ENCODE data around the gene TPCN1. TPM values are rescaled to one million over a fixed set of nuclear protein-coding genes. Genes with fewer than 3 reads are reported as not detected.

TPCN1 gene
- total RNA-seq, 2 donors from 2014 or later: 29.4 to 67.7 TPM

- Mint-ChIP-seq H3K4me1 (peaks cover 19% of the 10 kb centered on the region), H3K27me3 (no peaks in the 10 kb centered on the region), H3K27ac (no peak overlapping the region), H3K4me3 (no peak overlapping the region), H3K9me3 (no peaks in the 10 kb centered on the region), H3K36me3 (ENCODE audit: low read depth) (peaks cover 66% of the 10 kb centered on the region)
- ATAC-seq (replicated peaks): no peak
These were observed 16.5 kb downstream of the TPCN1 start for GRCh38 chr12:113237748-113238147.

GRCh38 chr12:113238309-113238708 is 17.0 kb downstream of the TPCN1 start:
- Mint-ChIP-seq H3K36me3 (ENCODE audit: low read depth) (peaks cover 65% of the 10 kb centered on the region), H3K4me3 (no peak overlapping the region), H3K27me3 (no peaks in the 10 kb centered on the region), H3K9me3 (no peaks in the 10 kb centered on the region), H3K4me1 (peaks cover 20% of the 10 kb centered on the region), H3K27ac (no peak overlapping the region)
- no peak for ATAC-seq (replicated peaks)

GRCh38 chr12:113239288-113239771 is 18.1 kb downstream of the TPCN1 start:
- Mint-ChIP-seq H3K4me1 (peaks cover 20% of the 10 kb centered on the region), H3K4me3 (no peak overlapping the region), H3K27me3 (no peaks in the 10 kb centered on the region), H3K9me3 (no peaks in the 10 kb centered on the region), H3K27ac (no peak overlapping the region), H3K36me3 (ENCODE audit: low read depth) (peaks cover 60% of the 10 kb centered on the region)
- ATAC-seq (replicated peaks): no peak

- ATAC-seq (replicated peaks): no peak
- Mint-ChIP-seq H3K36me3 (ENCODE audit: low read depth) (peaks cover 61% of the 10 kb centered on the region), H3K27ac (no peak overlapping the region), H3K4me3 (no peak overlapping the region), H3K27me3 (no peaks in the 10 kb centered on the region), H3K9me3 (no peaks in the 10 kb centered on the region), H3K4me1 (peaks cover 20% of the 10 kb centered on the region)
These were observed 18.6 kb downstream of the TPCN1 start for GRCh38 chr12:113239811-113240331.

GRCh38 chr12:113240395-113240794 is 19.1 kb downstream of the TPCN1 start:
- no peak overlapping the region for H3K4me3 Mint-ChIP-seq
- H3K4me1 Mint-ChIP-seq: peaks cover 20% of the 10 kb centered on the region

GRCh38 chr12:113241191-113242025 is 20.1 kb downstream of the TPCN1 start:
- H3K27me3 Mint-ChIP-seq: no peaks in the 10 kb centered on the region
- no peak overlapping the region for H3K4me3 Mint-ChIP-seq
- no peak for ATAC-seq (replicated peaks)
- H3K36me3 Mint-ChIP-seq (ENCODE audit: low read depth): peaks cover 66% of the 10 kb centered on the region
- no peaks in the 10 kb centered on the region for H3K9me3 Mint-ChIP-seq
- peaks cover 15% of the 10 kb centered on the region for H3K4me1 Mint-ChIP-seq
- no peak overlapping the region for H3K27ac Mint-ChIP-seq

More at GRCh38 chr12:113240395-113240794, 19.1 kb downstream of the TPCN1 start:
- no peak for ATAC-seq (replicated peaks)
- H3K27me3 Mint-ChIP-seq: no peaks in the 10 kb centered on the region
- no peaks in the 10 kb centered on the region for H3K9me3 Mint-ChIP-seq
- peaks cover 58% of the 10 kb centered on the region for H3K36me3 Mint-ChIP-seq (ENCODE audit: low read depth)
- H3K27ac Mint-ChIP-seq: no peak overlapping the region

GRCh38 chr12:113242026-113242418 is 20.8 kb downstream of the TPCN1 start:
- Mint-ChIP-seq H3K36me3 (ENCODE audit: low read depth) (peaks cover 71% of the 10 kb centered on the region), H3K4me1 (peaks cover 11% of the 10 kb centered on the region)
- ATAC-seq (replicated peaks): no peak

GRCh38 chr12:113242560-113242959 is 21.3 kb downstream of the TPCN1 start:
- Mint-ChIP-seq H3K36me3 (ENCODE audit: low read depth) (peaks cover 71% of the 10 kb centered on the region), H3K9me3 (no peaks in the 10 kb centered on the region), H3K27ac (no peak overlapping the region), H3K4me3 (no peak overlapping the region), H3K27me3 (no peaks in the 10 kb centered on the region), H3K4me1 (peaks cover 11% of the 10 kb centered on the region)
- no peak for ATAC-seq (replicated peaks)

More at GRCh38 chr12:113242026-113242418, 20.8 kb downstream of the TPCN1 start:
- Mint-ChIP-seq H3K9me3 (no peaks in the 10 kb centered on the region), H3K27ac (no peak overlapping the region), H3K4me3 (no peak overlapping the region), H3K27me3 (no peaks in the 10 kb centered on the region)

GRCh38 chr12:113244047-113244460 is 22.8 kb downstream of the TPCN1 start:
- no peak overlapping the region for H3K4me3 Mint-ChIP-seq
- no peak for ATAC-seq (replicated peaks)

GRCh38 chr12:113244478-113244958 is 23.3 kb downstream of the TPCN1 start:
- Mint-ChIP-seq H3K36me3 (ENCODE audit: low read depth) (peaks cover 57% of the 10 kb centered on the region), H3K4me3 (peak overlapping the region; percentile 44), H3K27ac (peak overlapping the region; percentile 76), H3K9me3 (no peaks in the 10 kb centered on the region), H3K27me3 (no peaks in the 10 kb centered on the region), H3K4me1 (peaks cover 11% of the 10 kb centered on the region)
- ATAC-seq (replicated peaks): peak; percentile 43

More at GRCh38 chr12:113244047-113244460, 22.8 kb downstream of the TPCN1 start:
- H3K27ac Mint-ChIP-seq: peak overlapping the region; percentile 76
- H3K36me3 Mint-ChIP-seq (ENCODE audit: low read depth): peaks cover 61% of the 10 kb centered on the region
- peaks cover 11% of the 10 kb centered on the region for H3K4me1 Mint-ChIP-seq
- no peaks in the 10 kb centered on the region for H3K27me3 Mint-ChIP-seq
- H3K9me3 Mint-ChIP-seq: no peaks in the 10 kb centered on the region

GRCh38 chr12:113245695-113246477 is 24.6 kb downstream of the TPCN1 start:
- no peak overlapping the region for H3K4me3 Mint-ChIP-seq
- H3K9me3 Mint-ChIP-seq: no peaks in the 10 kb centered on the region
- H3K4me1 Mint-ChIP-seq: peaks cover 4% of the 10 kb centered on the region
- no peak for ATAC-seq (replicated peaks)
- H3K36me3 Mint-ChIP-seq (ENCODE audit: low read depth): peaks cover 46% of the 10 kb centered on the region
- H3K27me3 Mint-ChIP-seq: no peaks in the 10 kb centered on the region
- peak overlapping the region; percentile 36 for H3K27ac Mint-ChIP-seq

- Mint-ChIP-seq H3K4me3 (no peak overlapping the region), H3K9me3 (no peaks in the 10 kb centered on the region), H3K4me1 (peaks cover 4% of the 10 kb centered on the region), H3K27ac (peak overlapping the region; percentile 36), H3K27me3 (no peaks in the 10 kb centered on the region), H3K36me3 (ENCODE audit: low read depth) (peaks cover 44% of the 10 kb centered on the region)
- ATAC-seq (replicated peaks): no peak
These were observed 25.3 kb downstream of the TPCN1 start for GRCh38 chr12:113246478-113247122.

- Mint-ChIP-seq H3K4me3 (no peak overlapping the region), H3K36me3 (ENCODE audit: low read depth) (peaks cover 47% of the 10 kb centered on the region), H3K27ac (no peak overlapping the region), H3K4me1 (peaks cover 4% of the 10 kb centered on the region), H3K27me3 (no peaks in the 10 kb centered on the region), H3K9me3 (no peaks in the 10 kb centered on the region)
- ATAC-seq (replicated peaks): no peak
These were observed 26.1 kb downstream of the TPCN1 start for GRCh38 chr12:113247123-113248050.
